Gastrocnemius medialis (tissue), 4 donors: ENCODE results near the gene TEP1.

Experiments used
- POLR2A ChIP-seq, 2 donors: fragments of 450-650 bp; IDR thresholded peaks; one replicate each; pipeline ENCODE4 v1.6.1; 2017; ENCODE audit warnings: antibody characterized with exemption in 2 of 2, mild to moderate bottlenecking in 2 of 2, moderate library complexity in 2 of 2
- TF ChIP-seq, protein P1 (sequence below), 5 experiments: fragments of 450-650 bp in 3 of 5; fragments of 200-600 bp in 2 of 5; sonication (generic) in 2 of 5; IDR thresholded peaks in 4 of 5; conservative IDR thresholded peaks in 1 of 5; 1 replicate in 4 of 5; 2 replicates in 1 of 5; pipeline ENCODE4 v1.5.1; 2016 to 2019; ENCODE audit warnings: antibody characterized with exemption in 5 of 5, mild to moderate bottlenecking in 3 of 5, moderate library complexity in 3 of 5

DNA sequence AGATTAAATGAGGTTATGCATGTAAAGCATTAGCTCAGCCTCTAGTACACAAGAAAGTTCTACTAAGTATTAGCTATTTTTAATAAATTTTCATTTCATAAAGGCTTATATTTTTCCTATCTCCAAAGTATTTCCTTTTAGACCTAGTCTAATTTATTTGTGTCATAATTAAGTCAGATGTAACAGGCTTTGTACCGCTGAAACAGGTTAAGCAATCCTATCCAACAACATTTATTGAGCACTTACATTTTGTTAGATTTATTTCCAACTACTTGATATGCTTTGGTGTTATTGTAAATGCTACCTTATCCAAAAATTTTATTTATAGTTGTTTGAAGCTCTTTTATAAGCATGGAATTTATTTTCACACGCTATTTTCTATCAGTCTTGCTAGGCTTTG lies 71.7 kb downstream of the TEP1 start:
- TF ChIP-seq, protein P1, sequence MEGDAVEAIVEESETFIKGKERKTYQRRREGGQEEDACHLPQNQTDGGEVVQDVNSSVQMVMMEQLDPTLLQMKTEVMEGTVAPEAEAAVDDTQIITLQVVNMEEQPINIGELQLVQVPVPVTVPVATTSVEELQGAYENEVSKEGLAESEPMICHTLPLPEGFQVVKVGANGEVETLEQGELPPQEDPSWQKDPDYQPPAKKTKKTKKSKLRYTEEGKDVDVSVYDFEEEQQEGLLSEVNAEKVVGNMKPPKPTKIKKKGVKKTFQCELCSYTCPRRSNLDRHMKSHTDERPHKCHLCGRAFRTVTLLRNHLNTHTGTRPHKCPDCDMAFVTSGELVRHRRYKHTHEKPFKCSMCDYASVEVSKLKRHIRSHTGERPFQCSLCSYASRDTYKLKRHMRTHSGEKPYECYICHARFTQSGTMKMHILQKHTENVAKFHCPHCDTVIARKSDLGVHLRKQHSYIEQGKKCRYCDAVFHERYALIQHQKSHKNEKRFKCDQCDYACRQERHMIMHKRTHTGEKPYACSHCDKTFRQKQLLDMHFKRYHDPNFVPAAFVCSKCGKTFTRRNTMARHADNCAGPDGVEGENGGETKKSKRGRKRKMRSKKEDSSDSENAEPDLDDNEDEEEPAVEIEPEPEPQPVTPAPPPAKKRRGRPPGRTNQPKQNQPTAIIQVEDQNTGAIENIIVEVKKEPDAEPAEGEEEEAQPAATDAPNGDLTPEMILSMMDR (IDR thresholded peaks at IDR 0.05 in 4 of 5, conservative IDR thresholded peaks at IDR 0.05 in 1 of 5), result no peak
- no peak for TF ChIP-seq POLR2A (IDR thresholded peaks at IDR 0.05)
